AG10803 (cell line): ENCODE measurements around the gene NCOR1.

Source experiments
- DNase-seq: peaks from one replicate; pipeline ENCODE4 v3.0.0; 2010; ENCODE audit warnings: low read depth
- H3K4me3 ChIP-seq: 2 replicates; pipeline ENCODE4 v1.5.1; 2011; ENCODE audit warnings: mild to moderate bottlenecking, low read length, control low read depth
- CTCF ChIP-seq: conservative IDR thresholded peaks from 2 replicates; pipeline ENCODE4 v1.5.1; 2011; ENCODE audit warnings: mild to moderate bottlenecking, low read length, control low read depth, inconsistent platforms

NCOR1 gene

GRCh38 chr17:16135461-16135860, 79.9 kb downstream of the NCOR1 start:
- no peak for DNase-seq
- TF ChIP-seq CTCF: no peak
- no peak overlapping the region for H3K4me3 ChIP-seq

- no peak for DNase-seq
- no peak for TF ChIP-seq CTCF
- H3K4me3 ChIP-seq: no peak overlapping the region
Observed at GRCh38 chr17:16131593-16131992, 83.7 kb downstream of the NCOR1 start.

DNA sequence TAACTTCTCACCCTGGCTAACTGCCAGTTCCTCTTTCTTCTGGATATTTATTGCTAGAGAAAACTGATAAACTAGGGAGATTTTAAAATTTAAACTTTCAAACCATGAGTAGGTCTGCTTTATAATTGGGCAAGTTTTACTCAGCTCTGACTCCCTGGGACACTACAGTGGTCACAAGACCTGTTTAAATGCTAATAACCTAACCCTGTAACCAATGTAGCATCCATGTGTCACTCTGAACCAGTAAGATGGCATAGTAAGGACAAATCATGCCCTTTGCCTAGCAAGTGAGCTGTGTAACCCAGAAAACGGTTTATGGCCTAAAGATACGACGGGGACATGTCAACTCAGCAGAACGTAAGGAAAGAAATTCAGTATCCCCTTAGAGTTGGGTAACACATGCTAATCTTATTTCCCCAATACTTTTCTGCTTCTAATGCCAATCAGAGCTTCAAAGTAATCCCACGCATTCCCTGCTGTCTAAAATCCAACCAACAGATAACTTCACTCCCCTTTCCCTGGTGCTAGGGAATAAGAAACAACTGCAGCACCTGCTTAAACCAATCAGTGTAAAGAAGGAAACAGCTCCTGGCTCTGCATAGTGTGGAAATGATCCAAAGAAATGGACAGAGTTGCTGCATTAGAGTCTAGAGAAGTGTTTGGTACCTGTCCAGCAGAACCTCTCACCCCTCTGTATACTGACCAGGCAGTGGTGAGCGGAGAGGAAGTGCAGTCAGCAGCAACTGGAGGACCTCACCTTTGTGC, 85.7 kb downstream of the NCOR1 start:
- DNase-seq: no peak
- TF ChIP-seq CTCF: no peak
- H3K4me3 ChIP-seq: no peak overlapping the region

DNA sequence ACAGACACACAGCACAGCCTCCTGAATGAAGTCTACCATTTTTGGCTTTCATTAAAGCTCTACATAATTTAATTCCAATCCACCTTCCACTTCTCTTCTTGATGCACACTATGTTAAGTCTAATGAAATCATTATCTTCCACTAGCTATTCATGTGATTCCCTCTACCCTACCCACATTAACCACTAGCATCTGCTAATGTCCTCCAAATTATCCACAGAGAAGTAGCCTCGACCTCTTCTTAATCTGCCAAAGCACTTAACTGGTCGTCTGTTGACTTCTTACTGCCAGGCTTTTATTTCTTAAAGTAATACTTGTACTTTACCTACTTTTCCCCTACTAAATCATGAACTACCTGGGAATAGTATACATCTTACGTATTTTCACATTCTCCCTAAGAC, 91.8 kb downstream of the NCOR1 start:
- no peak for DNase-seq
- no peak for TF ChIP-seq CTCF
- H3K4me3 ChIP-seq: no peak overlapping the region

DNA sequence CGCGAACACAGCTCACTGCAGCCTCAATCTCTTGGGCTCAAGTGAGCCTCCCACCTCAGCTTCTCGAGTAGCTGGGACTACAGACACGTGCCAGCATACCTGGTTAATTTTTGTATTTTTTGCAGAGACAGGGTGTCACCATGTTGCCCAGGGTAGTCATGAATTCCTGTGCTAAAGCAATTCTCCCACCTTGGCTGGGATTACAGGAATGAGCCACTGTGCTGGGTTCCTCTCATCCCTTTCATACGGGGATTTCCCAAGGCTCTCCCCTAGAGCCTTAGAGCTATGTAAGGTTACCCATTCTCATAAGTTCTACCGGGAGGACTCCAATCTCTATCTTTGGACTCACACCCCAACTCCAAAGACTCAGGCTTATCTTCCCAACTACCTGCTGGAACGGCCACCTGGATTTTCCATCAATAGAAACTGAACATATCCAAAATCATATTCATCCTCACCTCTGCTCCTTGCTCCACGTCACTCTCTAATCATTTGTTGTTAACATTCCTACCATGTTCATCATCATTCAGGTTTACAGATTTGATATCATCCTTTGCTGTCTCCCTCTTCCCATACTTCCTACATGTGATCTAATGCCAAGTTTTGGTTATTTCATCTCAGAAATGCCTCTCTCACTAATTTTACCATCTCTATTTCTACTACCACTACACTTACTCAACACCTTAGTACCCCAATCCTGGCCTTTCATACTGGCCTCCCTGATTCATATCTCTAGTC, 92.5 kb downstream of the NCOR1 start:
- no peak for TF ChIP-seq CTCF
- DNase-seq: no peak
- H3K4me3 ChIP-seq: no peak overlapping the region

GRCh38 chr17:16121915-16122314, 93.4 kb downstream of the NCOR1 start:
- no peak overlapping the region for H3K4me3 ChIP-seq
- no peak for DNase-seq
- TF ChIP-seq CTCF: no peak

DNA sequence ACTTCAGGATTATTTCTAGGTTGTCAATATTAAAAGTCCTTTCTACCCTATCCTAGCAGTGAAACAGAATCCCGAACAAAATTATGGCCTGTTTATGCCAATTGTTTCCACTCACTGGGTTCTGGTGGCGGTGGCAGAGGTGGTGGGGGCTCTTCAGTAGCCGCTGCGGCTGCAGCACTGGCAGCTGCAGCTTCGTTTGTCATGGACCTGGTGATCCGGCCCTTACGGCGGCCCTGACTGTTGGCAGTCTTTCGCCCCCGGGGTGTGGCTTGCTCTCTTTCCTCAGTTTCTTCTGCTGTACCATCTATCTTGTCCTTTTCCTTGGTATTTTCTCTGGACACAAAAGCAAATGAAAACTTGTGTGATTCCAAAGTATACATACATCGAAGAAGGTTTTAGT, 94.4 kb downstream of the NCOR1 start:
- no peak for TF ChIP-seq CTCF
- no peak for DNase-seq
- no peak overlapping the region for H3K4me3 ChIP-seq
